Hepatocyte (in vitro differentiated cells): ENCODE data around the gene GPHN. TPM values are rescaled to one million over a fixed set of nuclear protein-coding genes. Genes with fewer than 3 reads are reported as not detected.

ENCODE experiments used
- DNase-seq: peaks from one replicate; pipeline ENCODE4 v3.0.0-alpha.2; 2016; ENCODE audit warnings: low spot score
- H2AFZ ChIP-seq: fragments of 200-600 bp; sonication (generic); 2 replicates; pipeline ENCODE4 v1.6.0; 2016; ENCODE audit warnings: antibody characterized with exemption, mild to moderate bottlenecking
- H3K27ac ChIP-seq: fragments of 200-600 bp; sonication (generic); 2 replicates; pipeline ENCODE4 v1.5.1; 2016; ENCODE audit warnings: mild to moderate bottlenecking
- H3K27me3 ChIP-seq: fragments of 200-600 bp; sonication (generic); 2 replicates; pipeline ENCODE4 v1.6.1; 2016
- H3K36me3 ChIP-seq: fragments of 200-600 bp; sonication (generic); replicated peaks from 2 replicates; pipeline ENCODE4 v1.5.1; 2016; ENCODE audit warnings: low read depth; ENCODE audit not compliant: insufficient read depth
- H3K4me1 ChIP-seq: fragments of 200-600 bp; sonication (generic); 2 replicates; pipeline ENCODE4 v1.5.1; 2016; ENCODE audit warnings: mild to moderate bottlenecking, moderate library complexity; ENCODE audit not compliant: insufficient read depth
- H3K4me2 ChIP-seq: fragments of 200-600 bp; sonication (generic); 2 replicates; pipeline ENCODE4 v1.6.0; 2016
- H3K4me3 ChIP-seq: fragments of 200-600 bp; sonication (generic); 2 replicates; pipeline ENCODE4 v1.5.1; 2016; ENCODE audit warnings: mild to moderate bottlenecking
- H3K79me2 ChIP-seq: fragments of 200-600 bp; sonication (generic); 2 replicates; pipeline ENCODE4 v1.6.0; 2017; ENCODE audit warnings: mild to moderate bottlenecking
- H3K9me2 ChIP-seq: fragments of 200-600 bp; sonication (generic); replicated peaks from 2 replicates; pipeline ENCODE4 v1.6.0; 2017; ENCODE audit warnings: mild to moderate bottlenecking; ENCODE audit not compliant: insufficient read depth
- H3K9me3 ChIP-seq: fragments of 200-600 bp; sonication (generic); 2 replicates; pipeline ENCODE4 v1.5.1; 2016; ENCODE audit warnings: low read depth, mild to moderate bottlenecking
- H4K20me1 ChIP-seq: fragments of 200-600 bp; sonication (generic); 2 replicates; pipeline ENCODE4 v1.6.0; 2016; ENCODE audit warnings: mild to moderate bottlenecking; ENCODE audit not compliant: insufficient read depth, poor library complexity, severe bottlenecking
- EZH2 ChIP-seq: fragments of 200-600 bp; sonication (generic); IDR thresholded peaks from 2 replicates; pipeline ENCODE4 v1.6.1; 2016; ENCODE audit warnings: antibody characterized with exemption, mild to moderate bottlenecking, borderline replicate concordance
- EZH2phosphoT487 ChIP-seq: fragments of 200-600 bp; sonication (generic); IDR thresholded peaks from one replicate; pipeline ENCODE4 v1.6.1; 2018; ENCODE audit warnings: antibody characterized with exemption, mild to moderate bottlenecking, low read depth, moderate library complexity; ENCODE audit not compliant: unreplicated experiment, severe bottlenecking
- WGBS: methylation state at CpG from one replicate; pipeline ENCODE4 v1.1.6; 2016; ENCODE audit warnings: low lambda C conversion rate; ENCODE audit errors: missing lambda C conversion rate; 5-methylcytosine and 5-hydroxymethylcytosine counted together
- polyA plus RNA-seq: library from polyadenylated mRNA; unstranded; fragments of >200 nt; fragmentation: Nextera tagmentation; extraction: Ambion mirVana; gene quantifications from 2 replicates; pipeline ENCODE4 v1.2.1, GENCODE V29; 2016
- total RNA-seq: library from RNA; depleted of rRNA; stranded (reverse); fragments of >200 nt; gene quantifications from 2 replicates; pipeline ENCODE4 v1.2.3, GENCODE V29; 2014
- TF ChIP-seq, protein P1 (sequence below): fragments of 200-600 bp; sonication (generic); IDR thresholded peaks from 2 replicates; pipeline ENCODE4 v1.5.1; 2016; ENCODE audit warnings: antibody characterized with exemption, mild to moderate bottlenecking; ENCODE audit not compliant: poor library complexity

The GPHN gene
- total and polyA plus RNA-seq, 2 experiments from 2014 or later: 9.3 to 10.7 TPM

DNA sequence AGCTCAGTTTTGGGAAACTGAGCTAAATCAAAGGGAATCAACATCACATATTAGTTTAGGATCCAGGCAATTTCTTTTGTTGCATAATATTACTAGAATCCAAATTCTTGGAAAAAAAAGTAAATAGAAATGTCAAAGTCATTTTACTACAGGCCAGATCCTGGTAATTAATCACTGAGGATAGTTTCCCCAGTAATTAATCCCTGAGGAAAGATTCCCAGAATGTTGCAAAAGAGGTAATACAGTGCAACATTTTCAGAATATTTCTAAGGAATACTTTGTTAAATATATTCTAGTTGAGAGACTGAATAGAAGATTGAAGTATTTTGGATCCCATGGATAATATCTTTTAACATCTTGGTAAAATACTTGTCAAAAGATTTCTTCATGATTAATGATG lies 474.3 kb downstream of the GPHN start:
- Histone ChIP-seq H3K9me2 (no peaks in the 10 kb centered on the region), H3K4me1 (no peaks in the 10 kb centered on the region), H3K9me3 (no peaks in the 10 kb centered on the region), H4K20me1 (no peaks in the 10 kb centered on the region), H3K79me2 (no peaks in the 10 kb centered on the region), H3K27me3 (no peaks in the 10 kb centered on the region), H3K27ac (no peak overlapping the region), H3K4me2 (no peak overlapping the region), H3K4me3 (no peak overlapping the region), H3K36me3 (no peaks in the 10 kb centered on the region), H2AFZ (no peak overlapping the region)
- DNase-seq: no peak
- TF ChIP-seq, protein P1, sequence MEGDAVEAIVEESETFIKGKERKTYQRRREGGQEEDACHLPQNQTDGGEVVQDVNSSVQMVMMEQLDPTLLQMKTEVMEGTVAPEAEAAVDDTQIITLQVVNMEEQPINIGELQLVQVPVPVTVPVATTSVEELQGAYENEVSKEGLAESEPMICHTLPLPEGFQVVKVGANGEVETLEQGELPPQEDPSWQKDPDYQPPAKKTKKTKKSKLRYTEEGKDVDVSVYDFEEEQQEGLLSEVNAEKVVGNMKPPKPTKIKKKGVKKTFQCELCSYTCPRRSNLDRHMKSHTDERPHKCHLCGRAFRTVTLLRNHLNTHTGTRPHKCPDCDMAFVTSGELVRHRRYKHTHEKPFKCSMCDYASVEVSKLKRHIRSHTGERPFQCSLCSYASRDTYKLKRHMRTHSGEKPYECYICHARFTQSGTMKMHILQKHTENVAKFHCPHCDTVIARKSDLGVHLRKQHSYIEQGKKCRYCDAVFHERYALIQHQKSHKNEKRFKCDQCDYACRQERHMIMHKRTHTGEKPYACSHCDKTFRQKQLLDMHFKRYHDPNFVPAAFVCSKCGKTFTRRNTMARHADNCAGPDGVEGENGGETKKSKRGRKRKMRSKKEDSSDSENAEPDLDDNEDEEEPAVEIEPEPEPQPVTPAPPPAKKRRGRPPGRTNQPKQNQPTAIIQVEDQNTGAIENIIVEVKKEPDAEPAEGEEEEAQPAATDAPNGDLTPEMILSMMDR: no peak

DNA sequence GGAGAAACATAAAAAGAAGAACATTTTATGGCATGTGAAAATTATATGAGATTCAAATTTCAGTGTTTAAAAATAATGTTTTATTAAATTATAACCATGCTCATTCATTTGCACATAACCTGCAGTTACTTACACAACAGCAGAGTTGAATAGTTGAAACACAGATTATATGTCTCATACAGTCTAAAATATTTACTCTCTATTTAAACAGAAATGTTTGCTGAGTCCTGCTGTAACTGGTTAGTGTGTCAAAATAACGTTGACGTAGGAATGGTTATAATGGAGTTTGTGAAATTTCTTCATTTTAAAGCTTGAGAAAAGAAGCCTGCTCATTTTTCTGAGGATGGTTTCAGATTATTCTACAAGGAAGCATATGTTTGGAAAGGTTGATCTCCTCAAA lies 484.8 kb downstream of the GPHN start:
- Histone ChIP-seq H2AFZ (no peak overlapping the region), H3K4me1 (no peaks in the 10 kb centered on the region), H3K27ac (no peak overlapping the region), H3K9me2 (no peaks in the 10 kb centered on the region), H3K36me3 (no peaks in the 10 kb centered on the region), H3K4me2 (no peak overlapping the region), H3K79me2 (no peaks in the 10 kb centered on the region), H4K20me1 (no peaks in the 10 kb centered on the region), H3K4me3 (no peak overlapping the region), H3K9me3 (no peaks in the 10 kb centered on the region), H3K27me3 (no peaks in the 10 kb centered on the region)
- DNase-seq: no peak
- 73% methylated on average over 2 of the region's 2 CpGs for WGBS
- TF ChIP-seq, protein P1: no peak
- TF ChIP-seq EZH2phosphoT487: no peak
- TF ChIP-seq EZH2: no peak

DNA sequence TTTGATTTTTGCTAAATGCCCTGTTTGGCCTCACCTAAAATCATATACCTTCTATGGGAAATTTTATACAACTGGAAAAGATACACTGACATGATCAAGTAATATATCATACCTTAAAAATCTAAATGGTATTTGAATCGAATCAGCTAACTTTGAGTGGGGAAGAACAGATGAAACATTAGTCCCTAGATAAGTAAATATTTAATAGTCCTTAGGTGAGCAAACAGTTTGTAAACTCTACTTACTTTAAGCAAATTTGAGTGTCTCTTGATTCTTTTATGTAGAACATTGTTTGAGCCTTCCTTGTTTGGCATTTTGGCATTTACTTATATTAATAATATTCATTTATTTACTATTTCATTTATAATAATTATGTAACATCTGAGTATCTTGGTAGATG lies 485.6 kb downstream of the GPHN start:
- Histone ChIP-seq H3K9me3 (no peaks in the 10 kb centered on the region), H3K27me3 (no peaks in the 10 kb centered on the region), H3K27ac (no peak overlapping the region), H3K79me2 (no peaks in the 10 kb centered on the region), H4K20me1 (no peaks in the 10 kb centered on the region), H3K9me2 (no peaks in the 10 kb centered on the region), H3K4me1 (no peaks in the 10 kb centered on the region), H2AFZ (no peak overlapping the region), H3K4me3 (no peak overlapping the region), H3K4me2 (no peak overlapping the region), H3K36me3 (no peaks in the 10 kb centered on the region)
- WGBS: 85% methylated on average over 1 of the region's 1 CpG
- TF ChIP-seq EZH2phosphoT487 (no peak), EZH2 (no peak)
- TF ChIP-seq, protein P1: no peak
- DNase-seq: no peak

DNA sequence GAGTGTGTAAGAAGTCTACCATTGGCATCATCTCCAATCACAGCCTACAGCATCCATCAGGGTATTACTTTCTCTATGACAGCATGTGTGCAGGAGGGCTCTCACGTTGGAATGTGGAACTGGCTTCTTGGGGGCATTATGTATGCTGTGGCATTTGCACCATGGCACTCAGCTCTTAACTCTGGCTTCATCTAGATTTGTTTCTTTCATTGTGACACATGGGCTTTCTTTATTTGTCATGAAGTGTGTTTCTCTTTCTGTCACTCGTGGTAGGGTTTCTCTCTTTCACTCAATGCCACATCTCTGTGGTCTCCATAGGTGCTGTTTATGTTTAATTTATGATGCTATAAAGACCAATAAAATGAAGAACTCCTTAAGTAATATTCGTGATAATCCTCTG lies 490.1 kb downstream of the GPHN start:
- no peaks in the 10 kb centered on the region for H3K9me2 ChIP-seq
- no peaks in the 10 kb centered on the region for H4K20me1 ChIP-seq
- H3K4me3 ChIP-seq: no peak overlapping the region
- H3K27ac ChIP-seq: no peak overlapping the region
- H2AFZ ChIP-seq: no peak overlapping the region
- TF ChIP-seq EZH2 (no peak), EZH2phosphoT487 (no peak)
- TF ChIP-seq, protein P1: no peak
- H3K4me1 ChIP-seq: no peaks in the 10 kb centered on the region
- no peaks in the 10 kb centered on the region for H3K36me3 ChIP-seq
- DNase-seq: no peak
- H3K27me3 ChIP-seq: no peaks in the 10 kb centered on the region
- 95% methylated on average over 3 of the region's 3 CpGs for WGBS
- no peaks in the 10 kb centered on the region for H3K9me3 ChIP-seq
- no peak overlapping the region for H3K4me2 ChIP-seq
- no peaks in the 10 kb centered on the region for H3K79me2 ChIP-seq
